Neural crest cell (in vitro differentiated cells): ENCODE data around the gene CNTN3. TPM values are rescaled to one million over a fixed set of nuclear protein-coding genes. Genes with fewer than 3 reads are reported as not detected.

Source experiments
- DNase-seq: peaks from one replicate; pipeline ENCODE4 v3.0.0; 2021; ENCODE audit warnings: low read depth, mixed read lengths, low spot score
- H3K27ac Mint-ChIP-seq: one replicate; pipeline ENCODE4 v1.8.0; 2021; ENCODE audit warnings: mild to moderate bottlenecking, mixed read lengths; ENCODE audit not compliant: unreplicated experiment
- H3K27me3 Mint-ChIP-seq: 2 replicates; pipeline ENCODE4 v1.8.0; 2021; ENCODE audit warnings: low read depth, mild to moderate bottlenecking, mixed read lengths
- H3K36me3 Mint-ChIP-seq: 2 replicates; pipeline ENCODE4 v1.8.0; 2021; ENCODE audit warnings: low read depth, mild to moderate bottlenecking, mixed read lengths
- H3K4me1 Mint-ChIP-seq: 2 replicates; pipeline ENCODE4 v1.8.0; 2021; ENCODE audit warnings: mixed read lengths
- H3K4me3 Mint-ChIP-seq: one replicate; pipeline ENCODE4 v1.8.0; 2021; ENCODE audit warnings: mild to moderate bottlenecking, mixed read lengths
- H3K9me3 Mint-ChIP-seq: 2 replicates; pipeline ENCODE4 v1.8.0; 2021; ENCODE audit warnings: mixed read lengths
- total RNA-seq: library from RNA; stranded (reverse); gene quantifications from 2 replicates; pipeline ENCODE4 v1.2.1, GENCODE V29; 2021
- TF ChIP-seq, protein P1 (sequence below): fragments of 200-600 bp; sonication (generic); conservative IDR thresholded peaks from 2 replicates; pipeline ENCODE4 v1.5.0; 2021; ENCODE audit warnings: antibody characterized with exemption, mild to moderate bottlenecking

Gene CNTN3
- total RNA-seq, 1 donor from 2014 or later, result 0.61 TPM

DNA sequence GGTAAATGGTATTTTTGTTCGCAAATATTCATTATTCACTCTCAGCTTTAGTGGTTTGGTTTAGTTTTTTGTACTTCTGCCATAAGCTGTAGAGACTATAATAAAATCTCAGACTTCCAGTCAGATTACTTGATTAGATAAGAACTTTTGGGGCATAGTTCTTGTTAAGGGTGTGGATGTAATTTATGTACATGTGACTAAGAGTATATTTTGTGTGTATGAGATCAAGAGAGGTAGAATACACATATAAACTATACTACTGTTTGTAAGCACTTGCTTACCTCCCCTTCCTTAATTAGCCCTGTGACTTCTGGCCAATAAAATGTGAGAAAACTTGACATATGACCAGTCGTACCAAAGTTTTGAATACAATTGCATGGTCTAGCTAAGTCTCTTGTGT, 12.0 kb downstream of the CNTN3 start:
- Mint-ChIP-seq H3K27ac (no peak overlapping the region), H3K4me1 (no peaks in the 10 kb centered on the region), H3K4me3 (no peak overlapping the region), H3K27me3 (peaks cover 2% of the 10 kb centered on the region), H3K9me3 (peaks cover 4% of the 10 kb centered on the region), H3K36me3 (no peaks in the 10 kb centered on the region)
- DNase-seq, result no peak
- TF ChIP-seq, protein P1, sequence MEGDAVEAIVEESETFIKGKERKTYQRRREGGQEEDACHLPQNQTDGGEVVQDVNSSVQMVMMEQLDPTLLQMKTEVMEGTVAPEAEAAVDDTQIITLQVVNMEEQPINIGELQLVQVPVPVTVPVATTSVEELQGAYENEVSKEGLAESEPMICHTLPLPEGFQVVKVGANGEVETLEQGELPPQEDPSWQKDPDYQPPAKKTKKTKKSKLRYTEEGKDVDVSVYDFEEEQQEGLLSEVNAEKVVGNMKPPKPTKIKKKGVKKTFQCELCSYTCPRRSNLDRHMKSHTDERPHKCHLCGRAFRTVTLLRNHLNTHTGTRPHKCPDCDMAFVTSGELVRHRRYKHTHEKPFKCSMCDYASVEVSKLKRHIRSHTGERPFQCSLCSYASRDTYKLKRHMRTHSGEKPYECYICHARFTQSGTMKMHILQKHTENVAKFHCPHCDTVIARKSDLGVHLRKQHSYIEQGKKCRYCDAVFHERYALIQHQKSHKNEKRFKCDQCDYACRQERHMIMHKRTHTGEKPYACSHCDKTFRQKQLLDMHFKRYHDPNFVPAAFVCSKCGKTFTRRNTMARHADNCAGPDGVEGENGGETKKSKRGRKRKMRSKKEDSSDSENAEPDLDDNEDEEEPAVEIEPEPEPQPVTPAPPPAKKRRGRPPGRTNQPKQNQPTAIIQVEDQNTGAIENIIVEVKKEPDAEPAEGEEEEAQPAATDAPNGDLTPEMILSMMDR, result no peak

DNA sequence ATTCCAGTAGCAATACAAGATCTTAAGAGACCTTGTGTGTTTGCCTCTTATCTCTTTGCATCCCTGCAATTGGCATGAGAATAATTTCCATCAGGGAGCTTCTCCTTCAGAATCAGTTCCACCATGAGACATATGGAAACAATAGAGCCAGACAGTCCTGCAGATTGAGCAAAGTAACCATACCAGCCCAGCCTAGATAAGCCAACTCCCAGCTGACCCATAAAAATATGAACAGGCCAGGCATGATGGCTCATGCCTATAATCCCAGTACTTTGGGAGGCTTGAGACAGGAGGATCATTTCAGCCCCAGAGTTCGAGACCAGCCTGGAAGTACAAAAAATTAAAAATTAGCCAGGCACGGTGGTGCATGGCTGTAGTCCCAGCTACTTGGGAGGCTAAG, 12.7 kb downstream of the CNTN3 start:
- no peak overlapping the region for H3K27ac Mint-ChIP-seq
- no peaks in the 10 kb centered on the region for H3K4me1 Mint-ChIP-seq
- DNase-seq, result no peak
- TF ChIP-seq, protein P1, result no peak
- H3K9me3 Mint-ChIP-seq, result peaks cover 4% of the 10 kb centered on the region
- H3K27me3 Mint-ChIP-seq, result peaks cover 2% of the 10 kb centered on the region
- H3K36me3 Mint-ChIP-seq, result no peaks in the 10 kb centered on the region
- H3K4me3 Mint-ChIP-seq, result no peak overlapping the region

DNA sequence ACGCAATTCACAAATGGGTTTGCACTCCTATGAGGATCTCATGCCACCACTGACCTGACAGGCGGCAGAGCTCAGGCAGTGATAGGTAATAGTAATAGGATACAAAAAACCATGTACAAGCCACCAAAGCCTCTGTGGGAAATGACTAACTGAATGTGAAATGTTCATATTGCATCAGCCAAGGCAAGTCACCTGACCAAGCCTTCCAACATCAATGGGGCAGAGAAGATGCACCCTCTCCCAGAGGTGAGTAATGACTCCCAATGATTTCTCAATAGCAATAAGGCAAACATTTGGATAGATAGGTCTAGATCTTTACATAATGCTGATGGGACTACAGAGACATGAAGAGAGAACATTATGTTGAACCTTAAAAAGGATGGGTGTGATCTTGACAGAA, 14.9 kb downstream of the CNTN3 start:
- Mint-ChIP-seq H3K36me3 (no peaks in the 10 kb centered on the region), H3K27ac (no peak overlapping the region), H3K4me1 (no peaks in the 10 kb centered on the region), H3K9me3 (peaks cover 4% of the 10 kb centered on the region), H3K4me3 (no peak overlapping the region), H3K27me3 (no peaks in the 10 kb centered on the region)
- no peak for DNase-seq
- TF ChIP-seq, protein P1, result no peak

DNA sequence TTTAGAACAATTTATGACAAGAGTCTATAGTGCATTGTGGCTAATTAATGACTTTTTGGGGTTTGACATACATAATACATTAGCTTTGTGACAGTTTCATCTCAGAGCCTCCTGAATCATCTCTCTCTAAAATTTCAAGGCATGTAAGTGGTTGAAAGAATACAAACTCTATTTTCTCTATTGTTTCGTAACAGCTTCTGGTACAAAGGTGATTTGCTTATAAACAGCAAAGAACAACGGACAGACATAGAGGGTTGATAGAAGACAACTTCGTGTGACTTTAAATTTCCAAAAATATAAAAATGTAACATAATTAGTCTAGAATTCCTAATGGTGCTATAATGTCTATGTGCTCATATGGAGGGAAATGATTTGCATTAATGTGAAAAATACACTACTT, 21.3 kb downstream of the CNTN3 start:
- Mint-ChIP-seq H3K27me3 (no peaks in the 10 kb centered on the region), H3K9me3 (no peaks in the 10 kb centered on the region), H3K4me3 (no peak overlapping the region), H3K27ac (no peak overlapping the region), H3K36me3 (no peaks in the 10 kb centered on the region), H3K4me1 (no peaks in the 10 kb centered on the region)
- DNase-seq, result no peak
- TF ChIP-seq, protein P1, result no peak

GRCh38 chr3:74592359-74592758, 22.1 kb downstream of the CNTN3 start:
- Mint-ChIP-seq H3K27ac (no peak overlapping the region), H3K9me3 (no peaks in the 10 kb centered on the region), H3K27me3 (no peaks in the 10 kb centered on the region), H3K4me1 (no peaks in the 10 kb centered on the region), H3K36me3 (no peaks in the 10 kb centered on the region), H3K4me3 (no peak overlapping the region)
- TF ChIP-seq, protein P1, result no peak
- DNase-seq, result no peak

DNA sequence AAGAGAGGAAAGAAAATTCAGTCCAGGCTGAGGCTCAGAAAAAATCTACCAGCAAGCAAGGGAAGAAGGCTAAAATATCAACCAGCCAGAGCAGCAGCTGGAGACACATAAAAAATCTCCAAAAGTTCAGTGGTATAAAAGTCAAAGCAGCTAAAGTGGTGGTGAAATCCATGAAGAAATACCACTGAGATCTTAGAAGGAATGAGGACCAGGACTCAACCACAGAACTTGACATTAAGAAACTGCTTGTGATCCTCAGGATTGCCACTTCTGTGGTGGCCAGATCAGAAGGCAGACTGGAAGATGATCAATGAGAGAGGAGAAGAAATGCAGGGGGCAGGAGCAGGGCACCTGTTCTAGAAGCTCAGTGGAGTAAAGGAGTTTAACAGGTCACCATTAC, 22.5 kb downstream of the CNTN3 start:
- Mint-ChIP-seq H3K4me3 (no peak overlapping the region), H3K4me1 (no peaks in the 10 kb centered on the region), H3K36me3 (no peaks in the 10 kb centered on the region), H3K9me3 (no peaks in the 10 kb centered on the region), H3K27me3 (no peaks in the 10 kb centered on the region), H3K27ac (no peak overlapping the region)
- TF ChIP-seq, protein P1, result no peak
- no peak for DNase-seq
